Lower leg skin (tissue), 4 donors: Measurements from ENCODE around the gene DNAH8. TPM values are rescaled to one million over a fixed set of nuclear protein-coding genes. Genes with fewer than 3 reads are reported as not detected.
"Not testable (repeated sequence)": the region's sequence is repeated elsewhere in the genome, so short reads cannot be mapped to it uniquely, and the experiment has no call there.

ENCODE experiments used
- DNase-seq, 2 donors: peaks; one replicate each; pipeline ENCODE4 v3.0.0-alpha.2; 2019; ENCODE audit warnings: low spot score in 2 of 2
- H3K4me3 ChIP-seq: fragments of 200-600 bp; sonication (generic); 2 replicates; pipeline ENCODE4 v1.5.1; 2017; ENCODE audit warnings: mild to moderate bottlenecking, low read depth; ENCODE audit not compliant: poor library complexity, severe bottlenecking
- CTCF ChIP-seq, 3 donors: fragments of 450-650 bp; IDR thresholded peaks; one replicate each; pipeline ENCODE4 v1.5.1; 2016; ENCODE audit warnings: antibody characterized with exemption in 3 of 3, mild to moderate bottlenecking in 3 of 3, moderate library complexity in 2 of 3
- POLR2A ChIP-seq, 2 donors: fragments of 450-650 bp; IDR thresholded peaks; one replicate each; pipeline ENCODE4 v1.6.1; 2016 to 2017; ENCODE audit warnings: antibody characterized with exemption in 2 of 2, mild to moderate bottlenecking in 1 of 2, moderate library complexity in 1 of 2
- WGBS, 2 donors: methylation state at CpG; one replicate each; pipeline ENCODE4 v1.1.5; 2018; 5-methylcytosine and 5-hydroxymethylcytosine counted together
- intact Hi-C: fragments of 100-400 bp; cut with DNase I; formaldehyde crosslinking; loops from one replicate; pipeline ENCODE4 v1.15.0; 2023; ENCODE audit warnings: low total_unique reads
- total RNA-seq, 4 donors: library from RNA; depleted of rRNA; stranded (reverse); fragments of >200 nt; gene quantifications; one replicate each; pipeline ENCODE4 v1.1.0, GENCODE V29; 2016

DNAH8 gene
- total RNA-seq, 4 donors from 2014 or later = 0.02 to 0.19 (median 0.08) TPM

DNA sequence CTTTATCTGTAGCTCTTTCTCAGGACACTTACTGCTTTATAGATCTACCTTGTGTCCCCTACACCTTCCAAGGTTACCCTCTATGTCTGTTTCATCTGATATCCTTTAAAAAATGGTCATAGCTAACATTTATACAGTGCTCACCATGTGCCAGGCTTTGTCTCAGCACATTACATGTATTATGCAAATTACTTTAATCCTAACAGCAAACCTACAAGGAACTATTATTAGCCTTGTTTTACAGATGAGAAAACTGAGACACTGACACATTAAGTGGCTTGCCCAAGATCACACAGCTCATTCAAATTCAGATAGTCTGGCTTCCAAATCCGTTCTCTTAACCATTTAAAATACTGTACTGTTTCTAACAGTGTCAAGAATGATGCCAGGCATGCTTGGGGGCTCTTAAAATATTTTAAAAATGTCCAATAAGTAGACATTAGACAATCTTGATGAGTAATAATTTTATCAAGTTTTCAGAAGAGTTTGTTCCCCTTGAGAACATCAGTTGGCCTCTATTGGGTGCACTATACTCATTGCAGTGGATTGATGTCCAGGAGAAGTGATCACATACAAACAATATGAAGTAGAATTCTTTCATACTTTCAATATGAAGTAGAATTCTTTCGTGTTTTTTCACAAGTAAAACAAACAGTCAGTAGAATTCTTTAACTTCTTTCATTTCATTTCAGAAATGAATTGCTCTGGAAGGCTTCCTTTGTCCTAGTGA lies 69.6 kb downstream of the DNAH8 start:
- intact Hi-C loops = no loop called here
- DNase-seq = no peak
- TF ChIP-seq POLR2A (IDR thresholded peaks at IDR 0.05) = no peak
- no peak for TF ChIP-seq CTCF (IDR thresholded peaks at IDR 0.05)
- no peak overlapping the region for H3K4me3 ChIP-seq
- WGBS, 2 donors = 76 to 77% methylated on average over 2 of the region's 2 CpGs

DNA sequence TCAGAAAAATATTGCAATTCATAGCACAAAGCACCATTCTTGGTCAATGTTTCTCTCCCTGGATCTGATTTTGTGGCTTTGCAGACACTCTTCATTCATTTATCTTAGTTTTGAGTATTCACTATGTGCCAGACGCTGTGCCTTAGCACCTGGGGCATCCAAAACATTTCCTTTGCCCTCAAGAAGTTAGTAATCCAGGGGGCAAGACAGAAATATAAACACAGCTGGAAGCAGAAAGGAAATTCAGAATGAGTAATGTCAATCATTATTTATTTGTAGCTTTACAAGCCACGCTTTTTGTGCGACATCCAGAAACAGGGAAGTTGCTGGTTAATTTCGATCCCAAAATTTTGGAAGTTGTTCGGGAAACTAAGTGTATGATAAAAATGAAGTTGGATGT lies 71.4 kb downstream of the DNAH8 start:
- DNase-seq = no peak
- intact Hi-C loops = no loop called here
- no peak overlapping the region for H3K4me3 ChIP-seq
- WGBS, 2 donors = 73 to 80% methylated on average over 5 of the region's 5 CpGs
- TF ChIP-seq CTCF (IDR thresholded peaks at IDR 0.05) (no peak), POLR2A (IDR thresholded peaks at IDR 0.05) (no peak)

GRCh38 chr6:38789256-38789655 lies 74.1 kb downstream of the DNAH8 start:
- intact Hi-C loops = no loop called here
- DNase-seq = no peak

GRCh38 chr6:38792356-38792755 lies 77.2 kb downstream of the DNAH8 start:
- intact Hi-C loops = no loop called here
- TF ChIP-seq CTCF (IDR thresholded peaks at IDR 0.05) = no peak
- no peak for TF ChIP-seq POLR2A (IDR thresholded peaks at IDR 0.05)
- 54 to 67% methylated on average over 2 of the region's 2 CpGs for WGBS, 2 donors
- no peak for DNase-seq
- no peak overlapping the region for H3K4me3 ChIP-seq

More at GRCh38 chr6:38789256-38789655, 74.1 kb downstream of the DNAH8 start:
- WGBS, 2 donors = 38 to 66% methylated on average over 2 of the region's 2 CpGs
- no peak for TF ChIP-seq CTCF (IDR thresholded peaks at IDR 0.05)
- no peak for TF ChIP-seq POLR2A (IDR thresholded peaks at IDR 0.05)
- H3K4me3 ChIP-seq = no peak overlapping the region

GRCh38 chr6:38794682-38795081 lies 79.6 kb downstream of the DNAH8 start:
- no peak for DNase-seq
- intact Hi-C loops = no loop called here
- 55 to 57% methylated on average over 3 of the region's 3 CpGs for WGBS, 2 donors
- no peak for TF ChIP-seq CTCF (IDR thresholded peaks at IDR 0.05)
- TF ChIP-seq POLR2A (IDR thresholded peaks at IDR 0.05) = no peak
- H3K4me3 ChIP-seq = no peak overlapping the region

DNA sequence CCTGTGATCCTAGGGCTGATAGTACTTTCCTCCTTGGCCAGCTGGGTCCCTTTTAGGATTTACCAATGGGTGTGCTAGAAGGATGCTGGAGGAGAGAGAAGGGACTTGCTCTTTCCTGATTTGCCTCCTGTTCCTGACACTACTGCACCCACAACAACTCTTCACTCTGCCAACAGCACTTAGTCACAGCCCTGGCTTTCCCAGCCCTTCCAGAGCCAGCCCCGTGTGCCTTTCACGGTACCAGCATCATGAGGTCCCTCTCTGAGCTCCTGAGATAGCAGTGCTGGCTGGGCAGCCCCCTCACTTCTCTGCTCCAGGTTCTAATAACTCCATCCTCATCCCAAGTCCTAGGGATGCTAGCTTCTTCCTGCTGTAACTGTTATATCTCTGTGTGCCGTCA lies 80.9 kb downstream of the DNAH8 start:
- no peak overlapping the region for H3K4me3 ChIP-seq
- intact Hi-C loops = no loop called here
- WGBS, 2 donors = 65 to 74% methylated on average over 3 of the region's 3 CpGs
- TF ChIP-seq POLR2A (IDR thresholded peaks at IDR 0.05) = no peak
- no peak for TF ChIP-seq CTCF (IDR thresholded peaks at IDR 0.05)
- no peak for DNase-seq

- H3K4me3 ChIP-seq, intact Hi-C loops, DNase-seq: not testable (repeated sequence)
- 73 to 84% methylated on average over 9 of the region's 9 CpGs for WGBS, 2 donors
Measured at GRCh38 chr6:38796437-38796836, 81.3 kb downstream of the DNAH8 start.
